ENCODE results near the gene CLMN. TPM values are rescaled to one million over a fixed set of nuclear protein-coding genes. Genes with fewer than 3 reads are reported as not detected.

The CLMN gene
- total and polyA plus RNA-seq, 2 of the 4 experiments (the other 2 are of a cell fraction): 0.10 to 0.18 TPM

DNA sequence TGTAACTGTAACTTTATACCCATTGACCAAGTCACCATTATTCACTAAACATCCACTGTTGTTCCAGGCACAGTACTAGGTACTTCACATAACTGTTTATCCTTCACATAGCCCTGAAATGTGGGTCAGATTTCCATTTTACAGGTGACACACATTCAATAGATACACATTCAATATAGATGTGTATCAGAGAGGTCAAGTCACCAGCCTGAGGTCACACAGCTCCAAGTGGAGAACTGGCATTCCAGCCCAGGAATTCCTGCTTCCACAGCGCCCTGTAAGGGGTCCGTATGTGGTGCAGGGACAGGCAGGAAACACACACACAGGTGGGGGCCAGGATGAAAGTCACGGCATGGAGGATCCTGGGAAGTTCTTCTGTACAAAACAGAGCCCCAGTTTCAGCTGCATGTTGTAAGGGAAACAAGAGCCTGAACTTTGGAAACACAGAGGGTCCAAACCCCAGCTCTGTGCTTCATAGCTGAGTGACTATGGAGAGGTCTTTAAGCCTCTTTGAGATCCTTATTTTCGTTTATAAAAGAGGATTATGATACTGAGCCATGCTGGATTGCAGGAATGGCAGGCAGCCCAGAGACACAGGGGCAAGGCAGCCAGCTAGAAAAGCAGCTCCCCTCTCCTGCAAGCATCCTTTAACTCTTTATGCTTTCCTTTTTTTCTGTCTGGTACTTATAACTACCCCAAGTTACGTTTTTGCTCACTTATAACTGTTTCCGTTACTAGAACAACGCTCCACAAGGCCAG, 112.1 kb downstream of the CLMN start:
- Histone ChIP-seq H3K79me1 (ENCODE audit: low read depth in 1 of 2, low read length in 2 of 2) (no peaks in the 10 kb centered on the region), H3K18ac (ENCODE audit: low read depth, low read length) (no peak overlapping the region), H3K56ac (ENCODE audit: extremely low read depth, insufficient read depth, low read length) (no peak overlapping the region), H3K27me3 (ENCODE audit: control insufficient read depth, insufficient read depth, low read length) (peaks cover 1% of the 10 kb centered on the region; the same call in 1 of the 2 replicates), H3K4me3 (ENCODE audit: insufficient read depth, low read depth, low read length) (no peak overlapping the region), H2AFZ (replicated peaks; ENCODE audit: low read length, poor library complexity) (no peak overlapping the region), H3K4me2 (ENCODE audit: low read depth, low read length) (no peak overlapping the region), H2AK5ac (ENCODE audit: low read depth, low read length) (no peak overlapping the region), H3K9me1 (ENCODE audit: insufficient read depth, low read length) (no peaks in the 10 kb centered on the region), H4K5ac (ENCODE audit: low read depth, low read length) (no peak overlapping the region), H3K4me1 (ENCODE audit: control insufficient read depth, insufficient read depth, low read length) (no peaks in the 10 kb centered on the region), H4K20me1 (ENCODE audit: insufficient read depth, low read length) (no peaks in the 10 kb centered on the region), H2AK9ac (replicated peaks; ENCODE audit: low read depth, low read length, poor library complexity) (no peak overlapping the region), H3K27ac (ENCODE audit: insufficient read depth, low read length) (no peak overlapping the region), H4K8ac (ENCODE audit: low read depth in 2 of 2, low read length in 2 of 2) (no peak overlapping the region), H3K36me3 (ENCODE audit: control insufficient read depth, insufficient read depth, low read length) (no peaks in the 10 kb centered on the region), H2BK5ac (ENCODE audit: low read depth, low read length, poor library complexity, severe bottlenecking) (no peak overlapping the region), H4K91ac (ENCODE audit: insufficient read depth, low read depth, low read length) (no peak overlapping the region), H2BK120ac (ENCODE audit: low read depth, low read length) (no peak overlapping the region), H3K9ac (ENCODE audit: low read depth, low read length) (no peak overlapping the region), H3K14ac (replicated peaks; ENCODE audit: low read depth, low read length) (no peak overlapping the region), H2BK15ac (ENCODE audit: low read depth, low read length) (no peak overlapping the region), H3K23ac (ENCODE audit: low read depth, low read length) (no peak overlapping the region), H2BK20ac (ENCODE audit: low read depth, low read length) (no peak overlapping the region), H3K9me3 (ENCODE audit: control insufficient read depth, insufficient read depth, low read length) (no peaks in the 10 kb centered on the region), H3K4ac (ENCODE audit: low read depth, low read length) (no peak overlapping the region)
- DNase-seq (no peak), ATAC-seq (ENCODE audit: low read depth) (no peak)
- no TSS peak for BruUV-seq (replicated peaks)
- WGBS, 2 experiments (ENCODE audit: extremely low coverage in 2 of 2, insufficient read length in 1 of 2): 55% methylated on average over 2 of the region's 7 CpGs; no CpG with 5 or more reads in 1 of the 2 experiments
- intact Hi-C loops (cut with micrococcal nuclease): no loop called here
- CTCF ChIA-PET: no interaction called here
- no peak for TF ChIP-seq POLR2A (IDR thresholded peaks at IDR 0.05; ENCODE audit: low read depth, low read length)
- TF ChIP-seq, protein P1, sequence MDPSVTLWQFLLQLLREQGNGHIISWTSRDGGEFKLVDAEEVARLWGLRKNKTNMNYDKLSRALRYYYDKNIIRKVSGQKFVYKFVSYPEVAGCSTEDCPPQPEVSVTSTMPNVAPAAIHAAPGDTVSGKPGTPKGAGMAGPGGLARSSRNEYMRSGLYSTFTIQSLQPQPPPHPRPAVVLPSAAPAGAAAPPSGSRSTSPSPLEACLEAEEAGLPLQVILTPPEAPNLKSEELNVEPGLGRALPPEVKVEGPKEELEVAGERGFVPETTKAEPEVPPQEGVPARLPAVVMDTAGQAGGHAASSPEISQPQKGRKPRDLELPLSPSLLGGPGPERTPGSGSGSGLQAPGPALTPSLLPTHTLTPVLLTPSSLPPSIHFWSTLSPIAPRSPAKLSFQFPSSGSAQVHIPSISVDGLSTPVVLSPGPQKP (IDR thresholded peaks at IDR 0.05; ENCODE audit: borderline replicate concordance, low read depth, low read length): no peak
- TF ChIP-seq, protein P2, sequence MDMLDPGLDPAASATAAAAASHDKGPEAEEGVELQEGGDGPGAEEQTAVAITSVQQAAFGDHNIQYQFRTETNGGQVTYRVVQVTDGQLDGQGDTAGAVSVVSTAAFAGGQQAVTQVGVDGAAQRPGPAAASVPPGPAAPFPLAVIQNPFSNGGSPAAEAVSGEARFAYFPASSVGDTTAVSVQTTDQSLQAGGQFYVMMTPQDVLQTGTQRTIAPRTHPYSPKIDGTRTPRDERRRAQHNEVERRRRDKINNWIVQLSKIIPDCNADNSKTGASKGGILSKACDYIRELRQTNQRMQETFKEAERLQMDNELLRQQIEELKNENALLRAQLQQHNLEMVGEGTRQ (IDR thresholded peaks at IDR 0.05; ENCODE audit: low read depth, low read length): no peak
- TF ChIP-seq MAZ (IDR thresholded peaks at IDR 0.05; ENCODE audit: borderline replicate concordance, low read depth, low read length): no peak
- no peak for TF ChIP-seq FOS (IDR thresholded peaks at IDR 0.05; ENCODE audit: low read depth, low read length)
- no peak for TF ChIP-seq CEBPB (IDR thresholded peaks at IDR 0.05; ENCODE audit: low read depth, low read length)
- no peak for TF ChIP-seq NFE2L2 (IDR thresholded peaks at IDR 0.05; ENCODE audit: low read depth, low read length)
- POLR2A ChIA-PET (ENCODE audit: unreplicated experiment): no interaction called here
- in situ Hi-C loops (cut with MboI; ENCODE audit: low sequenced_read_pairs): no loop called here
- dilution Hi-C loops (cut with HindIII; ENCODE audit: low sequenced_read_pairs, unreplicated experiment): no loop called here

Measured in IMR-90 (cell line).